Measurements from ENCODE around the gene HECW1.

Gene HECW1

DNA sequence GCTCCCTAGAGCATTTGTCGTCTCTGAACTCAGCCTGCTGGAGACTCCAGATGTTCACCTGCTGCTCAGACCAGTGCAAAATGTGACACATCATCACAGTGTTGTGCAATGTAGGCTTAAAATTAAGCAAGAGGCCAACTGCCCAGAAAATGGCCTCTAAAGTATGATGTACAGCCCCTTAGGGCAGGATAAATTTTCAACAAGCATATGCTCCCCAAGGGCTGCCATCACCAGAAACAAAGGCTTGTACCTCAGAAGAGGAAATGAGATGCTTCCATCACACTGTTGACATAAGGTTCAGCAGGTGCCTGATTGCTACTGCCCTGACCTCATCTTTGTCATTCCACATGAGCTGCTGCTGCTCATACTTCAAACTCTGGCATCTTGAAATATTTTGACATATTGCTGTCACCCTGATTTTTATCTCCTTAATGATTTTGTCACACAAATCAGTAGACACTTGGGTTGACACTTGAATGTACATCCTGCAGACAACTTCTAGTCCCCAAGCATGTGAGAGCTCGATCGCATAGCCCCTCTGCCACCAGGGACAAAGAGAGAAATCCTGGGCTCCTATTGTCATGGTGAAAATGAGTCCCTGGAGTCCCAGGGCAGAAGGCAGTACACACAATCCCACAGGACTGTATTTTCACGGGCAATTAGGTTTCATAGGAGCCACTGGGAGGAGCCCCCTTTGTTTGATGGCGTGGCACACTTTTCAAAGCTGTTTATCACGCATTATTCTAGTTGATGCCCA, 250.8 kb downstream of the HECW1 start:
- TF ChIP-seq, protein P1, sequence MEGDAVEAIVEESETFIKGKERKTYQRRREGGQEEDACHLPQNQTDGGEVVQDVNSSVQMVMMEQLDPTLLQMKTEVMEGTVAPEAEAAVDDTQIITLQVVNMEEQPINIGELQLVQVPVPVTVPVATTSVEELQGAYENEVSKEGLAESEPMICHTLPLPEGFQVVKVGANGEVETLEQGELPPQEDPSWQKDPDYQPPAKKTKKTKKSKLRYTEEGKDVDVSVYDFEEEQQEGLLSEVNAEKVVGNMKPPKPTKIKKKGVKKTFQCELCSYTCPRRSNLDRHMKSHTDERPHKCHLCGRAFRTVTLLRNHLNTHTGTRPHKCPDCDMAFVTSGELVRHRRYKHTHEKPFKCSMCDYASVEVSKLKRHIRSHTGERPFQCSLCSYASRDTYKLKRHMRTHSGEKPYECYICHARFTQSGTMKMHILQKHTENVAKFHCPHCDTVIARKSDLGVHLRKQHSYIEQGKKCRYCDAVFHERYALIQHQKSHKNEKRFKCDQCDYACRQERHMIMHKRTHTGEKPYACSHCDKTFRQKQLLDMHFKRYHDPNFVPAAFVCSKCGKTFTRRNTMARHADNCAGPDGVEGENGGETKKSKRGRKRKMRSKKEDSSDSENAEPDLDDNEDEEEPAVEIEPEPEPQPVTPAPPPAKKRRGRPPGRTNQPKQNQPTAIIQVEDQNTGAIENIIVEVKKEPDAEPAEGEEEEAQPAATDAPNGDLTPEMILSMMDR (IDR thresholded peaks at IDR 0.05; ENCODE audit: extremely low read depth, missing control alignments), result no peak
- DNase-seq (ENCODE audit: low spot score), result no peak

DNA sequence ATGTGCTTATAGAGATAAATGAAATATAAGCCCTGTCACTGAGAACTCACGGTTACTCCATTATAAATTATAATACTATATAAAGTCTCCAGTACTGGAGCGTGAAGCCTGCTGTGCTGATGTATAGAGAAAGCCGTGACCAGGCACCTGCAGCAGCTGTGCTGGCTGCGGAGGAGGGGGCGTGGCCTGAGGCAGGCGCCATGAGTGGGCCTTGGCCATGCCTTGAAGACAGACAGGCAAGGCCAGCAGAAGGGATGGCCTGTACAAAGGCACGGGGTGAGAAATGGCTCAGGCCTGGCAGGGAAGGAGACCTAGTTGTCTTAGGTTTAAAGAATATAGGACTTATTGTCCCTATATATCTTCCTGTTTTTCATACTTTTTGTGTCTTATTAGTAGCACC, 251.9 kb downstream of the HECW1 start:
- no peak for DNase-seq (ENCODE audit: low spot score)
- TF ChIP-seq, protein P1 (IDR thresholded peaks at IDR 0.05; ENCODE audit: extremely low read depth, missing control alignments), result no peak

DNA sequence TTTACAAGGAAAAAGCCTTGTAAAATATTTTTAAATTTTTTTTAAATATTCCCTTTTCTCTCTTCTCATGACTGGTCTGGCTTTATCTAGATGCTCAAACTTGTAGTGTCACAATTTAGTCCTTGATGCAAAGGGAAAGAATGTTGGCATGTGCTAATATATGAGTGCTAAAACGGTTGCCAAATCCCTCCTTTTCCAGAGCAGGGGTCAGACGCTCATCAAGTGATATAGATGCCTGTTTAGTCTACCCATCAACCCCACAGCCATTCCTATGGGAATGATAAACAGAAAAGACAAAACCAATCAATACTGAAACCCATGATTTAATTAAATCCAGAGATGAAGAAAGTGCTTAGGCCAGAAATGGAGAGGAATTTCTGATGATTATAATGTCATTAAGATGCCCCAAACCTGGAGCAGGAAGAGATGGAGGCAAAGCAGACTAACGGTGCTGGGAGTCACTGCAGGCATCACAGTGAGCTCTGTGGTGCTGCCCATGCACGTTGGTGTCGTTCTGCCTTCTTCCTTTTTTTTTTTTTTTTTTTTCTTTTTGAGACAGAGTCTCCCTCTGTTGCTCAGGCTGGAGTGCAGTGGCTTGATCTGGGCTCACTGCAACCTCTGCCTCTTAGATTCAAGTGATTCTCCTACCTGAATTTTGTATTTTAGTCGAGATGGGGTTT, 260.4 kb downstream of the HECW1 start:
- no peak for DNase-seq (ENCODE audit: low spot score)

DNA sequence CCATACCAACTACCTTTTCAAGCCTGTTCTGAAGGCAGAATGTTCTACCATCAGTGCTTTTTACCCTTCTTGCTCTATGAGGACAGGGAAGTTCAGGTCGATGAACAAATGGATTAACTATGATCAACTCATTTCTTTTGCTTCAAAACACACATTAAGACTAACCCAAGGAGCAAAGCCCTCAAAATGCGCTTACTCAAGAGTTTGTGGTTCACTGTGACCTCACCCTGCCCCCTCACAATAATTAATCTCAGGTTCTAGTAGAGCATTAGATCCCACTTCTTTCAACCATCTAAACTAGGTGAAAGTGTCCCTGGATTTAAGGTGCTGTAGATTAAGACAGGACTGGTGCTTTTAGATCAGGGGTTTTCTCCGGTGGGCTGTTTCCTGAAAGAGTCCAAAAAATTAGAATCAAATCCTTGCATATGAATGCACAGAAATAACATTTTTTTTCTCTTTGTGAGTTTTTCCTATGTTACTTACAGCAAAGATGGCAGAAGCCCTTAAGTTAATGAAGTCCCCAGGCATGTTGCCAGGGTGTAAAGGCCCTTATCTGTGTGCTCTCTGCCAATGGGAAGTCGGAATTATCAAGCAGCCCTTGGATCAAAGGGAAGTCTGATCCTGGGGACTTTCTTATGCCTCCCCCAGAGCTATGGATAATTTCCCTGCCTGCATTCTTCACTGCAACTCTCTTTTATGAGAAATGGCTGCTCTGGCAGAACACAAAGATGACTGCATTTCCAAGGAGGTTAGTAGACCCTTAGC, 264.9 kb downstream of the HECW1 start:
- no peak for DNase-seq (ENCODE audit: low spot score)
- TF ChIP-seq, protein P1 (IDR thresholded peaks at IDR 0.05; ENCODE audit: extremely low read depth, missing control alignments), result no peak

More for the DNA sequence above, 260.4 kb downstream of the HECW1 start:
- TF ChIP-seq, protein P1 (IDR thresholded peaks at IDR 0.05; ENCODE audit: extremely low read depth, missing control alignments), result no peak

DNA sequence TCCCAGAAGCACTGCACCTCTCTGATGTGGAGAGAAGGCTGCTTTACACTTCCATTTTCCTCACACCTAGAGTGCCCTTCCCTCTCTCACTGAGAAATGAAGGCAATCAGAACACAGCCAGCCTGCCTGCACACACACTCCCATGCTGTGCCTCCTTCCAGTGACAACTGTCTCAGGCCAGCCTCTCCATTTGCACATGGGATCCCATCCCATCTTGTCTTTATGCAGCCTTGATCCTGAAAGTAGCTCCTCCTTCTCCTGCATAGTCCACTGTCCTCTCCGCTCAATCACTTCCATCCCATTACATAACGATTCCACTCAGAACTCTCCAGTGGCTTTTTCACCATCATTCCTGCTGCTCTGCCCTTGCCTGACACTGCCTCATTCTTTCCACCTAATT, 266.8 kb downstream of the HECW1 start:
- DNase-seq (ENCODE audit: low spot score), result no peak
- TF ChIP-seq, protein P1 (IDR thresholded peaks at IDR 0.05; ENCODE audit: extremely low read depth, missing control alignments), result no peak

DNA sequence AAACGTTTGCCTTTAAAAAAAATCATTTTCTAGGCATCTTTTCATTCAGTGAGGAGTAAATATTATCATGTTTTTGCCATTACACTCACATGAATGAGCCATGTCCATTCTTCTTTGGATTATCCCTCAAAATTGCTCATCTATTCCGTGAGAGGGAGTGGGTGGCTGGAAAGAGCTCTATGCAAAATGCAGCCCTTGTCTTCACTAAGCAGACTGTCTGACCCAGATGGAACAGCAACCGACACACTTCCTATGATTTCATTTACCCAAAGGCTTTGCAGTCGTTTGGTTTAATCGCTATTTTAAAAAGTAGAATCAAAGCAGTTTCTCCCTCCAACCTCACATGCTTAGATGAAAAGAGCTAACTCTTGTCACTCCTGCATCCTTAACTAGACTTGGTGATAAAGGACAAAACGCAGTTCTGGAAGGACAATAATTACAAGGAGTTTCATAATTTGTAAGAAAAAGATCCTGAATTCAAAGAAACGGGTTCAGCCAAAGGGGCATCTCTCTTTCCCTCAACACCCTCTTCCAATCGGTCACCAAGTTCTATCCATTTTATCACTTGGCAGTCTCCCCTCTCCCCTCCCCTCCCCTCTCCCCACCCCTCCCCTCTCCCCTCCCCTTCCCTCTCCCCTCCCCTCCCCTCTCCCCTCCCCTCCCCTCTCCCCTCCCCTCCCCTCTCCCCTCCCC, 272.3 kb downstream of the HECW1 start:
- DNase-seq (ENCODE audit: low spot score), result no peak
- TF ChIP-seq, protein P1 (IDR thresholded peaks at IDR 0.05; ENCODE audit: extremely low read depth, missing control alignments), result no peak

Measured in GM20000 (cell line).